Psoas muscle (tissue), 8 donors: Measurements from ENCODE around the gene CDC42BPB. TPM values are rescaled to one million over a fixed set of nuclear protein-coding genes. Genes with fewer than 3 reads are reported as not detected.

Experiments
- ATAC-seq, 4 donors: fragments of 200-7000 bp; cut with Tn5 transposase; one replicate each; pipeline ENCODE4 v1.9.1; 2020; ENCODE audit warnings: moderate library complexity in 3 of 4, mild to moderate bottlenecking in 2 of 4
- DNase-seq, 2 donors: peaks; one replicate each; pipeline ENCODE4 v3.0.0-alpha.2; 2020
- H3K27ac ChIP-seq: fragments of 200-600 bp; one replicate; pipeline ENCODE4 v1.8.0; 2022
- H3K27me3 ChIP-seq, 3 donors: fragments of 200-600 bp in 1 of 3; one replicate each; pipeline versions ENCODE4 v1.6.1 to v1.8.0; 2013 to 2022; ENCODE audit warnings: low read length in 2 of 3, mild to moderate bottlenecking in 2 of 3, moderate library complexity in 1 of 3; ENCODE audit not compliant: insufficient read depth in 3 of 3
- H3K36me3 ChIP-seq, 2 donors: fragments of 200-600 bp in 1 of 2; one replicate each; pipeline versions ENCODE4 v1.6.1 to v1.8.0; 2013 to 2022; ENCODE audit warnings: low read depth in 1 of 2, mild to moderate bottlenecking in 1 of 2, moderate library complexity in 1 of 2; ENCODE audit not compliant: insufficient read depth in 1 of 2
- H3K4me1 ChIP-seq: fragments of 200-600 bp; one replicate; pipeline ENCODE4 v1.8.0; 2022
- H3K4me3 ChIP-seq: fragments of 200-600 bp; one replicate; pipeline ENCODE4 v1.8.0; 2022; ENCODE audit warnings: mild to moderate bottlenecking
- H3K9me3 ChIP-seq: fragments of 200-600 bp; one replicate; pipeline ENCODE4 v1.8.0; 2022
- WGBS, 3 donors: extraction: QIAGEN DNeasy Blood & Tissue Kit; methylation state at CpG; one replicate each; pipeline versions ENCODE4 v1.1.6 to v1.1.7; 2013; 5-methylcytosine and 5-hydroxymethylcytosine counted together
- intact Hi-C, 2 donors: fragments of 100-400 bp; cut with DNase I; formaldehyde crosslinking; loops; one replicate each; pipeline versions ENCODE4 v1.11.0 to v1.14.2; 2022
- polyA plus RNA-seq, 3 donors: library from polyadenylated mRNA; stranded (reverse); fragments of 200-250 nt; gene quantifications; one replicate each; pipeline ENCODE4 v1.2.3, GENCODE V29; 2013
- total RNA-seq, 4 donors: library from RNA; stranded (reverse); fragmentation: NEBNext Ultra II Directional in 2 of 4; extraction: Animal tissue kit (Norgen Biotek cat#: 25700) in 2 of 4; gene quantifications; one replicate each; pipeline versions ENCODE4 v1.2.1 to v1.2.4, GENCODE V29; 2021 to 2023
- TF ChIP-seq, protein P1 (sequence below): fragments of 200-600 bp; IDR thresholded peaks from one replicate; pipeline ENCODE4 v1.8.0; 2022; ENCODE audit warnings: antibody characterized with exemption
- donor health status: healthy with polysubstance abuse.
- donor health status: DM: no; HTN: no; CAD: no; lungs with moderate emphysema.
- donor health status: Bipolar disorder and iron deficiency.
- donor health status: healthy.
- donor health status: DM: yes; HTN: yes; CAD: no.
- donor health status: DM: no; HTN: no; CAD: no.
- donor health status: DM: no; HTN: no; CAD: no.
- donor health status: DM: yes; HTN: yes; CAD: no.

CDC42BPB gene
- total and polyA plus RNA-seq, 7 donors: 20.2 to 57.4 (median 40.0) TPM

GRCh38 chr14:102939329-102939728, 118.0 kb downstream of the CDC42BPB start:
- Histone ChIP-seq H3K4me3 (no peak overlapping the region), H3K4me1 (no peaks in the 10 kb centered on the region), H3K27ac (no peak overlapping the region), H3K27me3 (no peaks in the 10 kb centered on the region), H3K9me3 (no peaks in the 10 kb centered on the region), H3K36me3 (peaks cover 7 to 84% of the 10 kb centered on the region in 2 donors)
- DNase-seq: peak in 1 of 2 donors; percentile 47
- 94 to 95% (median 95%) methylated on average over 18 of the region's 18 CpGs for WGBS, 3 donors
- TF ChIP-seq, protein P1, sequence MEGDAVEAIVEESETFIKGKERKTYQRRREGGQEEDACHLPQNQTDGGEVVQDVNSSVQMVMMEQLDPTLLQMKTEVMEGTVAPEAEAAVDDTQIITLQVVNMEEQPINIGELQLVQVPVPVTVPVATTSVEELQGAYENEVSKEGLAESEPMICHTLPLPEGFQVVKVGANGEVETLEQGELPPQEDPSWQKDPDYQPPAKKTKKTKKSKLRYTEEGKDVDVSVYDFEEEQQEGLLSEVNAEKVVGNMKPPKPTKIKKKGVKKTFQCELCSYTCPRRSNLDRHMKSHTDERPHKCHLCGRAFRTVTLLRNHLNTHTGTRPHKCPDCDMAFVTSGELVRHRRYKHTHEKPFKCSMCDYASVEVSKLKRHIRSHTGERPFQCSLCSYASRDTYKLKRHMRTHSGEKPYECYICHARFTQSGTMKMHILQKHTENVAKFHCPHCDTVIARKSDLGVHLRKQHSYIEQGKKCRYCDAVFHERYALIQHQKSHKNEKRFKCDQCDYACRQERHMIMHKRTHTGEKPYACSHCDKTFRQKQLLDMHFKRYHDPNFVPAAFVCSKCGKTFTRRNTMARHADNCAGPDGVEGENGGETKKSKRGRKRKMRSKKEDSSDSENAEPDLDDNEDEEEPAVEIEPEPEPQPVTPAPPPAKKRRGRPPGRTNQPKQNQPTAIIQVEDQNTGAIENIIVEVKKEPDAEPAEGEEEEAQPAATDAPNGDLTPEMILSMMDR: no peak
- intact Hi-C loops: no loop called here
- no peak for ATAC-seq

- intact Hi-C loops: no loop called here
- 93 to 97% (median 97%) methylated on average over 12 of the region's 12 CpGs for WGBS, 3 donors
- Histone ChIP-seq H3K4me1 (no peaks in the 10 kb centered on the region), H3K27me3 (no peaks in the 10 kb centered on the region), H3K4me3 (no peak overlapping the region), H3K36me3 (peaks cover 2 to 81% of the 10 kb centered on the region in 2 donors), H3K27ac (no peak overlapping the region), H3K9me3 (no peaks in the 10 kb centered on the region)
- no peak for ATAC-seq
- TF ChIP-seq, protein P1: no peak
- DNase-seq: peak in 1 of 2 donors; percentile 41
Measured at GRCh38 chr14:102938191-102938590, 119.2 kb downstream of the CDC42BPB start.

DNA sequence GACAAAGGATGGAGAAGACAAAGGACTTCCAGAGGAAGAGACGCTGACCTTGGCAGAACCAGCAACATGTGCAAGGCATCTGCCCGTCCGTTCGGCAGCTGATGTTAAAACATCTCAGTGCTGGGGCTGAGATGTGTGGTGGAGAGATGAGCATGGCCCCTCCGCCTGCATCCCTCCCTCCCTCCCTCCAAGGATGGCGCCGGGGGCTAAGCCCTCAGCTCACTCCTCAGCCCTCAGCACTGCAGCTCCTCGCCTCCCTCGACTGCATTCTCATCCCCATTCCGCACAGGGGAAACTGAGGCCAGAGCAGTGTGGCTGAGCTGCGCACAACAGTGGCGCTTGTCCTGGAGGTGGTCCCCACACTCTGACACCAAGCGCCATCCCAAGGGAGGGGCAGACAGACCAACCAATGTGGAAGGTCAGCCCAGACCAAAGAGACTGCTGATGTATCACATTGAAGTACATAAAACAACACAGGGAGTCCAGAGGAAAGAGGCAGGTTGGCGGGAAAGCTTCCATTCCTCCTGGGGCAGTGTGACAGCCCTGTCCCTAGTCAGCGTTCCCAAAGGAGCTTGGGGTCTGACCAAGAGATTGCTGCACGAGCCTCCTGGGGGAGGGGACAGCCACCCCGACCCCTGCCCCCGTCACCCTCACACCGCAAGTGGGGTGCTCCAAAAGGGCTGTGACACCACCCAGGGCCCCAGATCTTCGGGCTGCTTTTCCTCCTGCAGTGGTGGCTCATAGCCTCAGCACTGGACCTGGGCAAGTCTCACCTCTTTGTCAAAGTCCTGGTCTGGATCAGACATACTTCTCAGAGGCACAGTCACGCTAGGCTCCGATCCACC, 119.8 kb downstream of the CDC42BPB start:
- Histone ChIP-seq H3K36me3 (peaks cover 5 to 79% of the 10 kb centered on the region in 2 donors), H3K4me1 (no peaks in the 10 kb centered on the region), H3K4me3 (no peak overlapping the region), H3K27ac (no peak overlapping the region), H3K27me3 (no peaks in the 10 kb centered on the region), H3K9me3 (no peaks in the 10 kb centered on the region)
- ATAC-seq: no peak
- WGBS, 3 donors: 91 to 92% (median 92%) methylated on average over 20 to 22 of the region's 22 CpGs
- intact Hi-C loops: no loop called here
- DNase-seq: peak in 1 of 2 donors; percentile 24
- TF ChIP-seq, protein P1: no peak

DNA sequence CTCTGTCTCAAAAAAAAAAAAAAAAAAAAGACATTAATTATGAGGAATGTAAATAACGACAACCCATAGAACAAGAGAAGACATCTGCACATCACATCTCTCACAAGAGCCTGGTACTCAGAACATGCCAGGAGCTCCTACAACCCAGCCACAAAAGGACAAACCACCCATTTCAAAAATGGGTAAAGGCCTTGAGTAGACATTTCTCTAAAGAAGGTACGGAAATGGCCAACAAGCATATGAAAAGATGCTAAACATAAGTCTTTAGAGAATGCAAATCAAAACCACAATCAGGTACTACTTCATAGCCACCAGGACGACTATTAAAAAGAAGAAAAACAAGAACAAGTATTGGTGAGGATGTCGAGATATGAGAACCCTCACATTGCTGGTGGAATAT, 121.6 kb downstream of the CDC42BPB start:
- ATAC-seq (no peak), DNase-seq (no peak)
- Histone ChIP-seq H3K9me3 (no peaks in the 10 kb centered on the region), H3K4me1 (no peaks in the 10 kb centered on the region), H3K4me3 (no peak overlapping the region), H3K27ac (no peak overlapping the region), H3K27me3 (peaks cover 0 to under 1% (median 0%) of the 10 kb centered on the region in 3 donors), H3K36me3 (peaks cover 5 to 61% of the 10 kb centered on the region in 2 donors)
- 94 to 95% (median 94%) methylated on average over 4 of the region's 4 CpGs for WGBS, 3 donors
- intact Hi-C loops: no loop called here
- TF ChIP-seq, protein P1: no peak
